ENCODE results near the gene SLBP.

Gene SLBP

GRCh38 chr4:1647432-1647831 is 64.7 kb downstream of the SLBP start:
- DNase-seq = no peak

DNA sequence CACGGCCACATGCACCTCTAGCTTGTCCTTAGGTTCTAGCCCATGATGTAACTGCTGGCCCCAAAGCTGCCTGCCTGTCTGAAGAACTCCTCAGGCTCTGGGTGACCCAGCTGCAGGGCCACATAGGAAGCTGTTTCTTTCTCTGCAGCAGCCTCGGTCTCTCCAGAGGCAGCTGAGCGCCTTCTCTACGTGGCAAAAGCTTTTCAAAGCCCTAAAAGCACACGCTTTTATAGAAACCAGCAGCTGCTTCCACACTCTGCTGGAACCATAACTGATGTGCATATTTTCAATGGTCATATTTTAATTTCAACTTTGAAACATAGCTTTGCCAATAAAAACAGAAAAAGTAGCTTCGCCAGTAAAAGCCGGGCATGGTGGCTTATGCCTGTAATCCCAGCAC is 65.4 kb downstream of the SLBP start:
- DNase-seq = peak; percentile 32

DNA sequence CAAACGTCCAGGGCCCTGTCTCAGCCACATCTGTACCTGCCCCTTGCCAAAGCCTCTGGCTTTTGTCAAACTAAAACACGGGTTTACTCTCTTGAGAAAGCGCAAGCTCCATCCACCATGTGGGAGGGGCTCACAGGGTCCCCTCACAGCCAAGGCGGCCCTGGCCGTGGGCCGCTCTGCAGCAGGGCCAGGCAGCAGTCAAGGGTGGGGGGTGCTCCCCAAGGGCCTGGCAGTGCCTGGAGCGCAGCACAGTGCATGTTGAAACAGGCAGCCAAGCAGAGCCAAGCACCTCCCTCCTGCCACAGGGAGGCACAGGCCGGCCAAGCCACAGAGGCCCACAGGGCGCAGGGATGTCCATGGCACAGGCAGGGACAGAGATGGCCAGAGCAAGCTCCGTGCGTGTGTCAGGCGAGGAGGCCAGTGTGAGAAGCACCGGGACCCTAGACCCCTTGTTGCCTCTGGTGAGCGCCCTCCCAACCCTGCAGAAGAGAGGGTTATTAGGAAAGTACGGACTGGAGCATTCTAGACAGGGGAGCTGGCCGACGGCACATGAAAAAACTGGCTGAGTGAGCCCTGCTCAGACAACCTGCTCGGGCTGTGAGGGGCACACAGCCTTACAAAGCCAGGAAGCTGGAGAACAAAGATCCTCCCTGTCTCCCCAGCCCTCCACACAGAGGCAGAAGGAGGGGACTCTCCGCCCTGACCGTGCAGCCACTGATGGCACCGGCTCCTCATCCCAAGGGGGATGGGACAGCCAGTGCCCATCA is 67.0 kb downstream of the SLBP start:
- DNase-seq = peak; percentile 77

DNA sequence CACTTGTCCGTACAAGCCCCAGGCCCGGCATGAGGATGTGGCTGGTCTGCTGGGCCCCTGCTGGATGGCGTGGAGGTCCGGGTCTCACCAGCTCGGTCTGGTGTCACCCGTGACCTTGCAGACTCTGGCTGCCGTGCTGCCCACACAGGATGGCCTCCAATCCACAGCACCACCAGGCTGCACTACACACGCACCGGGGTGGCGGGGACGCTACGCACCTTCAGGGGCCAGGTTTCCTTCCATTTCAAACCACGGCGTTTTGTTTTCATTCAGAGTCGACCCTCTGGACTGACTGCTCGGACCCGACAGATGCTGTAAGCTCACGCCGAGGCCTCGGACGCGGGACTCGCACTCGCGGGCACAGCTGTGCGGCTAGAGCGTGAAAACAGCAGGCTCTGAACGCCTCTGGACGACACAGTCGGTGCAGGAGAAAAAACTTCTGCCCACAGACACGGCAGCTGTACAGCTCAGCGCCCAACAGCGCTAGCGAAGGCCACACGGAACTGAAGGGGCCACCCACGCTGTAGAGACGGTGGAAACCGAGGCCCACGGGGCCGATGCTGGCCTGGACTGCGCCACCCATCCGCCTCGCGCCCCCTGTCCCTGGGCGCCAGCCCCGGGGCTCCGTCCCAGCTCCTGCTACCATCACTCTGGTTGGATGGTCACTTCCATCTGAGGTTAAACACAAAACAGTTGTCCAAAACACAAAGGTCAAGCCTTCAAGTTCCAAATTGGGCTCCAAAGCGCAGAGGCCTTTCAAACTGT is 68.0 kb downstream of the SLBP start:
- DNase-seq = no peak

All from retina (tissue), 1 donor.